Lower leg skin (tissue), 4 donors: Measurements from ENCODE around the gene NR6A1. TPM values are rescaled to one million over a fixed set of nuclear protein-coding genes. Genes with fewer than 3 reads are reported as not detected.

Experiments used
- DNase-seq, 2 donors: peaks; one replicate each; pipeline ENCODE4 v3.0.0-alpha.2; 2019; ENCODE audit warnings: low spot score in 2 of 2
- H3K4me3 ChIP-seq: fragments of 200-600 bp; sonication (generic); 2 replicates; pipeline ENCODE4 v1.5.1; 2017; ENCODE audit warnings: mild to moderate bottlenecking, low read depth; ENCODE audit not compliant: poor library complexity, severe bottlenecking
- CTCF ChIP-seq, 3 donors: fragments of 450-650 bp; IDR thresholded peaks; one replicate each; pipeline ENCODE4 v1.5.1; 2016; ENCODE audit warnings: antibody characterized with exemption in 3 of 3, mild to moderate bottlenecking in 3 of 3, moderate library complexity in 2 of 3
- POLR2A ChIP-seq, 2 donors: fragments of 450-650 bp; IDR thresholded peaks; one replicate each; pipeline ENCODE4 v1.6.1; 2016 to 2017; ENCODE audit warnings: antibody characterized with exemption in 2 of 2, mild to moderate bottlenecking in 1 of 2, moderate library complexity in 1 of 2
- WGBS, 2 donors: methylation state at CpG; one replicate each; pipeline ENCODE4 v1.1.5; 2018; 5-methylcytosine and 5-hydroxymethylcytosine counted together
- intact Hi-C: fragments of 100-400 bp; cut with DNase I; formaldehyde crosslinking; loops from one replicate; pipeline ENCODE4 v1.15.0; 2023; ENCODE audit warnings: low total_unique reads
- total RNA-seq, 4 donors: library from RNA; depleted of rRNA; stranded (reverse); fragments of >200 nt; gene quantifications; one replicate each; pipeline ENCODE4 v1.1.0, GENCODE V29; 2016

Gene NR6A1
- total RNA-seq, 4 donors from 2014 or later, result 3.0 to 4.9 (median 3.8) TPM

DNA sequence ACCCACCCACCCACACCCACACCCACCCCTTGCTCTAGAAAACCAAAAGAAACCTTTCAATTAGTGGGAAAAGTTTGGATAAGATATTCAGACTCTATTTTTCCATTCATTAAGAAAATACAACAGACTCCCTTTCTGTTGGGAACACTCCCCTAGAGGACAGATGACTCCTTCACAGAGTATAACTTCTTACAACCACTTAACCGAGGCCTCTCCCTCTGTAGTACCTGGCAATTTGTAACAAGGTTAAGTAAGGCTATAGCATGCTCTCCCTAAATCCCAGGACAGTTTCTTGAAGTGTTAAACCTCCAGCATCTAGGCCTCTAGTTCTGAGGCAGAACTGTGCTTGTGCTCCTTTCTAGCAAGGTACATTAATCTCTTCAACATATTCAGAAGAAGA is 188.0 kb downstream of the NR6A1 start:
- no peak for DNase-seq
- 41 to 48% methylated on average over 1 of the region's 1 CpG for WGBS, 2 donors
- intact Hi-C loops, result no loop called here
- TF ChIP-seq CTCF (IDR thresholded peaks at IDR 0.05) (no peak), POLR2A (IDR thresholded peaks at IDR 0.05) (no peak)
- H3K4me3 ChIP-seq, result no peak overlapping the region

- H3K4me3 ChIP-seq, result no peak overlapping the region
- no peak for DNase-seq
- 94 to 100% methylated on average over 1 of the region's 1 CpG for WGBS, 2 donors
- no peak for TF ChIP-seq POLR2A (IDR thresholded peaks at IDR 0.05)
- no peak for TF ChIP-seq CTCF (IDR thresholded peaks at IDR 0.05)
- intact Hi-C loops, result no loop called here
These were observed 190.9 kb downstream of the NR6A1 start for GRCh38 chr9:124580186-124580585.

- H3K4me3 ChIP-seq, result no peak overlapping the region
- DNase-seq, result no peak
- 96% methylated on average over 6 of the region's 6 CpGs for WGBS, 2 donors
- no peak for TF ChIP-seq POLR2A (IDR thresholded peaks at IDR 0.05)
- intact Hi-C loops, result loop anchor here (10.0 kb wide), 1 partner anchor 58 kb away; no protein-coding TSS in a partner anchor
These were observed 194.4 kb downstream of the NR6A1 start for GRCh38 chr9:124576751-124577150.

DNA sequence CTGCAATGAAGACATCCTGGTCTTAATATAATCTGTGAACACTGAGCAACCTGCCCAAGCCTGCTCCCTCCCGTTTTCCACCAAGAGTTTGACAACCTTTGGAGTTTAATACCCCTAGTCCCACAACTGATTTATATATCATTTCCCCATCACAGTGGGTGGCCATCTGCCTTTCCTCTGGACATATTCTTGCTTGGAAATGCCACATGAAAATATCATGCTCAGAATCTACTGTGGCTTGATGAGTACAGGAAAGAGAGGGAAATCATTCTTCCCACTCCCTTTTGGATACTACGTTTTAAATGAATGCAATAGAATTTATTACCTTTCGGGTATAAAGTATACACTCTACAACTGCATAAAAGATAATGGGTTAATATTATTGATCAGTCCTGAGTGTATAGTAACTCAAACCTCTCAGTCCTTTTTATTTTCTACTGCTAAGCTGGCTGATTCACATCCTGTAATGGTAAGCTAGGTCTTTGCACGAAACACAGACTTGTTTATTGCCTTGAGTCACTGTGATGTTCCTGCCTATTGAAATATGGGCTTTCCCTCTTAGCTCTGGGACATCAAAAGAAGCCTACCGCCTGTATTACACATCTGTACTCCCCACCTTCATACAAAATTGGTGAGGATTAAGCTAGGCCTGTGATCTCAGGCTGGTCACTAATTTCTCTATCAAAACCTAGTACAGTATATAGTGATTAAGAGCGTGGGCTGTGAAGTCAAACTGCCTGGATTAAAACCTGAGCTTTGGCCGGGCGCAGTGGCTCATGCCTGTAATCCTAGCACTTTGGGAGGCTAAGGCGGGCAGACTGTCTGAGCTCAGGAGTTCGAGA is 196.4 kb downstream of the NR6A1 start:
- TF ChIP-seq CTCF (IDR thresholded peaks at IDR 0.05) (no peak), POLR2A (IDR thresholded peaks at IDR 0.05) (no peak)
- H3K4me3 ChIP-seq, result no peak overlapping the region
- no peak for DNase-seq
- WGBS, 2 donors, result 72 to 75% methylated on average over 10 of the region's 10 CpGs
- intact Hi-C loops, result loop anchor here (10.0 kb wide), 1 partner anchor 60 kb away; no protein-coding TSS in a partner anchor

DNA sequence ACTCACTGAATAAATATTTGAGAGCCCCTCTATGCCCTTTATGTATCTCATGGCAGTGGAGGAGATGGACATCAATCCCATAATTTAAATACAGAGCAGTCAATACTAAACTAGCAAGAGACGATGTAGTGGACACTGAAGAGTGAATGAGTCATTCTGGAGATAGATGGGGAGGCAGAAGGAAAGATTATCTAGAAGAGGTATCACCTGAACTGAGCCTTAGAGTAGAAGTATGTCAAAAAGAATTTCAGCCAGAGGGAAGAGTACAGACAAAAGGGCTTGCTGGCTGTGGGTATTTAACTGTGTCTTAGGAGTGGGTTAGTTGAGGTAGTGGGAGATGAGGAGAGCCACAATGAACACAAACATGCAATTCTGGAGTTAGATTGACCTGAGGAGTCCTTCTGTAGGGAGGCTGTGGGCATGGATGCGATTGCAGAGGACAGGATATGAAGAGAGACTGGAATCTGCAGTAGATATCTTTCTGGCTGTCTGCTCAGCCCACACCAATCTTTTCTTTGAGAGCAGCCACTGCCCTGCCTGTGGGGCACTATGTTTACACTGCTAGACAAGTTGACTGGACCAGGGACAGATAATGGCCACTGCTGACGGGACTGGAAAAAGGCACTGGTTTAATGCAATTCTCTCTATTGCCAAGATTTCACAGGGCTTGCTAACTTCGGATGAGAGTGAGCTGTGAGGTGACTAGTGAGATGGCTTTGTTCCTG is 200.0 kb downstream of the NR6A1 start:
- H3K4me3 ChIP-seq, result no peak overlapping the region
- 80 to 83% methylated on average over 4 of the region's 4 CpGs for WGBS, 2 donors
- DNase-seq, result no peak
- TF ChIP-seq POLR2A (IDR thresholded peaks at IDR 0.05) (no peak), CTCF (IDR thresholded peaks at IDR 0.05) (no peak)
- intact Hi-C loops, result loop anchor here (10.0 kb wide), 1 partner anchor 64 kb away; no protein-coding TSS in a partner anchor

- no peak for TF ChIP-seq CTCF (IDR thresholded peaks at IDR 0.05)
- no peak for TF ChIP-seq POLR2A (IDR thresholded peaks at IDR 0.05)
- 53 to 56% methylated on average over 2 of the region's 2 CpGs for WGBS, 2 donors
- no peak overlapping the region for H3K4me3 ChIP-seq
- intact Hi-C loops, result loop anchor here (10.0 kb wide), 1 partner anchor 65 kb away; no protein-coding TSS in a partner anchor
- no peak for DNase-seq
These were observed 201.2 kb downstream of the NR6A1 start for GRCh38 chr9:124569942-124570341.
